ENCODE results near the gene OPRM1.
"Not testable (repeated sequence)": the region's sequence is repeated elsewhere in the genome, so short reads cannot be mapped to it uniquely, and the experiment has no call there.

Gene OPRM1

DNA sequence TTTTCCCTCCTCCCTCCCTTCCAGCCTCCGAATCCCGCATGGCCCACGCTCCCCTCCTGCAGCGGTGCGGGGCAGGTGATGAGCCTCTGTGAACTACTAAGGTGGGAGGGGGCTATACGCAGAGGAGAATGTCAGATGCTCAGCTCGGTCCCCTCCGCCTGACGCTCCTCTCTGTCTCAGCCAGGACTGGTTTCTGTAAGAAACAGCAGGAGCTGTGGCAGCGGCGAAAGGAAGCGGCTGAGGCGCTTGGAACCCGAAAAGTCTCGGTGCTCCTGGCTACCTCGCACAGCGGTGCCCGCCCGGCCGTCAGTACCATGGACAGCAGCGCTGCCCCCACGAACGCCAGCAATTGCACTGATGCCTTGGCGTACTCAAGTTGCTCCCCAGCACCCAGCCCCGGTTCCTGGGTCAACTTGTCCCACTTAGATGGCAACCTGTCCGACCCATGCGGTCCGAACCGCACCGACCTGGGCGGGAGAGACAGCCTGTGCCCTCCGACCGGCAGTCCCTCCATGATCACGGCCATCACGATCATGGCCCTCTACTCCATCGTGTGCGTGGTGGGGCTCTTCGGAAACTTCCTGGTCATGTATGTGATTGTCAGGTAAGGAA, at the start of gene OPRM1:
Gene OPRM1, plus strand, starts transcription at position 10 of the 612 bp plus-strand sequence. Its CDS starts 305 bp downstream, at position 315.
- peak; percentile 72 for DNase-seq

DNA sequence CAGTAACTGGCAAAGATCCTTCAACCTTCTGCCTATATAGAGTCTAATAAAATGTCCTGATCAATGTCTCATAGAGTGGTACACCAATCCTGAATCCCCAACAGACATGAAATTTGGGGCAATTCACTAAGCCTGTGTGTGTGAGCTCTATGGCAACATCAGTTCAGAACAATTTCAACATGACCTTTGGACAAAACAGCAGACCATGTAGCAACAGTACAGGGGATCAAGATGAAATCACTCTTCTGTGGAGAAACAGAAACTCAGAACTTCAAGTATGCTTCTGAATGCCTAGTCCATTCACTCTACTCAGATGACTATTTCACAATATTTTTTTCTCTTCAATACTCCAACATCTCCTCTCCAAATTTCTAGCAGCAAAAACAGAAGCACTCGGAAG, 49.1 kb upstream of the OPRM1 start:
- no peak for DNase-seq

DNA sequence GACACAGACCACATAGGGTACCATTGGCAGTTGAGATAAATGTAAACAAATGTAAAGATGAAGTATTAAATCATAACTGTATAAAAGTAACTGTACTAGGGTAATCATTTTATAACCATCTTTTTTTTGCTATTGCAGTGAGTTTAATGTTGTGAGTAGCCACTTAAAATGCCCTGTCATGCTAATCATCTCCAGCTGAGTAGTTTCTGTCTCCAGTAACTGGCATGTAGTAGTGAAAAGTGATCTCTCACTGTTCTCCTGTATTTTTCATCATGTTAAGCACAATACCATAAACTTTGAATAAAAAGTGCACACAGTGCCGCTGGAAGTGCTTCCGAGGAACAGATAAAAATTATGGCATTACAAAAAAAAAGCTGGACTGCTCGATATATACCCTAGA, 45.0 kb upstream of the OPRM1 start:
- no peak for DNase-seq

DNA sequence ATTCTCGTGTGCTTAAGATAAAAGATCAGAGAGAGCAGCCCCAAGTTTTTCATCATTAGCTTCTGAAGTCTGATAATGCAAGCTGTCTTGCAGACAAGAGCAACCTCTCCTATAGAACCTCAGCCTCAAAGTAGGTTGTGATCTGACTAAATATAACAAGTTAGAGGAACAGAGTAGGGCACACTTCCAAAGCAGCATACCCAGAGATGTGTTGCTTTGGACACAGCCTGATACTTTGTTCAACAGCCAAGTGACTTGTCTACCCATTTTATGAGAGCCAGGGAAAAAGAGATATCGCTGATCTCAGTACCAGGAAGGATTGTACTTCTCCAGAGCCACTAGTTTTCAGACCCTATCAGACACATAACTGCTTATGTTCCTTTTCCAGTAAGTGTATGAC, 44.2 kb upstream of the OPRM1 start:
- no peak for DNase-seq

DNA sequence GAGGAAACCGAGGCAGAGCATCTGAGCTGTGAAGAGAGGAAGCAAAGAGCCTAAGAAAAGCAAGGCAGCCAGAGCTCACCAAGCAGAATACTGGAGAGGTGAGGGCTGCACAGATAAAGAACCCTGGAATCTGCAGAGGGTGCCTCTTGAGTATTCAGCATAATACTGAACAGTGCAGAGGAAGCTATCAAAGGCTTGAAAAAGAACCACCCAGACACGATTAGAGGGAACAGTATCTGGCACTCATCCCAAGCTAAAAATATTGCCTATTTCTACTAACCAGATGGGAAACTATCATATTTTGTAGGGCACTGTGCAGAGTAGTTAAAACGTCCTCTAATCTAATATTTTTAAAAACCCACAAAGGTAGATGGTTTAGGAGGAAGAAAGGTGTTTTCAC, 41.8 kb upstream of the OPRM1 start:
- DNase-seq = no peak

DNA sequence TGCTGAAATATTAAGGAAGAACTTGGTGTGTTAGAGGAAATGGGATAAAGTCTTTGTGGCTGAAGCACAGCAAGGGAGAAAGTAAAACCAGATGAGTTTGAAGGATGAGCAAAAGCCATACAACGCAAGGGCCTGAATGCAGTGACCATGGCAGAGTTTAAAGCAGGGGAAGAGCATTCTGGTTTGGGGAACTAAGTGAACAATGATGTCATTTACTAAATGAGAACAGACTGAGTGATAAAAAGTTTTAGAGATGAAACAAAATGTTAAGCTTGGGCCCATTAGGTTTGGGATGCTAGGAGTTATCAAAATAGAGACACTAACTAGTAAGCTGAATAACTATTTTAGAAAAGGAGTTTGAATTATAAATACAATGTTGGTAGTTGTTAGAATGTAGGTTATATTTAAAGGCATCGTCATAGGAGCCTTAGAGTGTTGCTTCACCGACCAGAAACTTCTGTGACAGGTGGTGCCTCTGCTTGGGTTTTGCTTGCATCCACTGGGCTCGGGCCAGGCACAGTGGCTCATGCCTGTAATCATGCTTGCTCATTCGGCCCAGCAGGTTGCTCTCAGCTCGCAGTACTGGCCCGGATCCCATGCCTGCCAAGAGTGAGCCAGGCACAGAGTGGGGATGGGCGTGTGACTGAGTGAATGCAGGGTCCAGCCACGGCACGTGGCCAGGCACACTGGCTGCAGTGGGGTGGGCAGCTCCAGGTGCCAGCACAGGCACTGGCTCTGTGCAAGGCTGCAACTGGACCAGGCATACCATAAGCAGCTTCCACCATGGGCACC, 37.4 kb upstream of the OPRM1 start:
- DNase-seq = no peak

DNA sequence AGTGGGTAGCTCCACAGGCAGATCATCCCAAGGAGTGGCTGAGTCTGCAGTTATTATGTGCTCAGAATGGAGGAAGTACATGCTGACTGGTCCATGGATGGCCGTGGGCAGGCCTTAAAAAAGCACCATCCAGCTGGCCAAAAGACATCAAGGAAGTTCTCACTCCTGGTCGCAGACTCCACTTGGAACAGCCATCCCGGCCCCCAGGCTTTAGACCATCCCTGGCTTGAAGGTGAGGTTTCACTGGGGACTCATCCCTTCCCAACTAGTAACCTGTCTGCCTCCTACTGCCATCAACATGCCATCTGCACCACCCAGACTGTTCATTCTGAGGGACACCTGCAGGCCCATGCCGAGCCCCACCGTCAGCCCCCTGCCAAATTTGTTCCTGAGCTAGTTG, 36.1 kb upstream of the OPRM1 start:
- no peak for DNase-seq

DNA sequence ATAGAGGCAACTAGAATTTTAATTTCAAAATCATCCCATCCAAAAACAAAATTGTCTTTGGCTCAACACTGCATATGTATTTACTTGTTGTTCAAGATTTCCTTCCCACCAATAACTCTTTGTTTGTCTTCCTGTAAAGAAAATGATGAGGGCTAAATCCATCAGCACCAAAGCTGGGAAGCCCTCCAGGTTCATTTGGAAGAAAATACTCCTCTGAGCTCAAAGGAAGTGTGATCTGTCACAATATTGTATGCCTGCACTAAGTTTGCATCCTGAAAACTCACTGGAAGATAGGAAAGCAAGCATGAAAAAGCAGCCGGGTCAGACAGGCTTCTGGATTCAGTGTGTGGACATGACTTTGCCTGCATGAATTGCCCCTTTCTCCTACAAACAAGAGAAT, 28.7 kb upstream of the OPRM1 start:
- no peak for DNase-seq

DNA sequence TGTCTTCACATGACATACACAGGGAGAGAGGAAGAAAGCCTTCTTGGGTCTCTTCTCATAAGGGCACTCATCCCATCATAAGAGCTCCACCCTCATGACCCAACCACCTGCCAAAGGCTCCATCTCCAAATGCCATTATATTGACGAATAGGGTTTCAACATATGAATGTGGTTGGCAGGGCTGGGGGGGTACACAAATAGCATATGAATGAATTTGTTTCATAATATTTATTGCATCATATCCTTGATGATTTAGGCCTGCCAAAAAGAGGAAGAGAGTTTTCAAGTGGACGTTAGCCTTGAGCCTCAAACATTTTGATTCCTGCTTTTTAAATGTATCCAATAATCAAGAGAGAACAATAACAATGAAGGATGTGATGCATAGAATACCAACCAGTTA, 26.2 kb upstream of the OPRM1 start:
- DNase-seq = no peak

DNA sequence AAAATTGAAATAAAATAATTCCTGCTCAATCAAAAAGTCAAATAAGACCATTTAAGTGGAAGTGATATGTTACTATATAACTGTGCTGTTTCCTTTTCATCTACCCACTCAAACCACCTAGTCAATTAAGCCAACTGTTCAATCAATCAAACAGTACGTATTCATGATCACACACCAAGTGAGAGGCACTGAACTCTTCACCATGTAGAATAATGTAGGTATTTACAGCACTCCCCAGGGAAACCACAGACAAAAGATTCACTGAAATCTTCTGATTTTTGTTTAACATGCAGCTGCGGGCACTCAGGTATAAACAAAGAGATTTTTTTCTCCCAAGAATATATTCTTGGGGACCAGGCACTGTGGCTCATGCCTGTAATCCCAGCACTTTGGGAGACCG, 21.3 kb upstream of the OPRM1 start:
- no peak for DNase-seq

DNA sequence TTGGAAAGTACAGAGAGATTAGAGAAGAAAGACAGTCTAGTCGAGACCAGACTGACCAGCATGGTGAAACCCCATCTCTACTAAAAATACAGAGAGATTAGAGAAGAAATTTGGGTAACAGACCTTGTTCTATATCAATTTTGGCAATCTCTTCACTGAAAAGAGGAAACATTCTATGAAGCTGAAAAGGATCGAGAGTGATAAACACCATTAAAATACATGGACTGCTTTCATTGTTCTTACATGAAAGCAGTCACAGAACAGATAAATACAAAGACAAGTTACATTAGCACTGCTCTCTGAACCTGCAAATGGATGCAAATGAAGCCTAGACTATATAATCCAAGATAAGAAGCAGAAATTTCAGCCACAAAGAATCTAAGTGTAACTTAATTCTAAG, 8.4 kb upstream of the OPRM1 start:
- DNase-seq = no peak

DNA sequence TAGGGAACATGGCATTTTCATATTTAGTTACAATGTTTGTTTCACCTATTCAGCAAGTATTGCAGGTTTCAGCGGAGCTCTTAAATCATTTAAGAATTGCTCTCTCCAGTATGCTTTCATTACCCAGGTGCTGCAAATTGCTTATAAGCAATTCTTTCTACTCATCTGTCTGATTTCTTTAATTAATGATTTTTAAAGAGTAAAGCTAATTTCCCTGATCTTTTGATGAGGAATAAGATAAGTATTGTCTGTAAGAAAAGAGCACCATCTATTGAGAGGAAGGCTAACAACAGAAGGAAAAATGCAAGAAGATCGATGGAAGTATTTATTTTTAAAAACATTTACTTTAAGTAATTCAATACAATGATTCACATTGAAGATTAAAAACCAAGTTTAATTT, 2.0 kb downstream of the OPRM1 start:
- no peak for DNase-seq

DNA sequence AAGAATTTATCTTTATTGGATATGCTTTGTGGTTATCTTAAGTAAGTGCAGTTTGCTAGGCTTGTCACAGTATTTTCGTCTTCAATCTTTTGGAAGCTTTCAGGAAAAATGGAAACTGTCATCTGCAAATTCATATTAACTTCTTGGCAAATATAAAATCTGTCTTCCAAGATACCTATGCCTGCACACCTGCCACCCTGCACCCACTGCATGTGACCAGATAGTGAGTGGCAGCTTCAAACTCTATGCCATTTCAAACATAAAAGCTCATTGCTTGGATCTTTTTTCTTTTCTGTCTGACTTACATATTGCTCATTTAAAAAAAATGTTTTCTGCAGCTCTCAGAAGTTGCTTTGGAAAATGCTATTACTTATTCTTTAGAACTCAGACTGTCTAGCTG, 14.1 kb downstream of the OPRM1 start:
- no peak for DNase-seq

DNA sequence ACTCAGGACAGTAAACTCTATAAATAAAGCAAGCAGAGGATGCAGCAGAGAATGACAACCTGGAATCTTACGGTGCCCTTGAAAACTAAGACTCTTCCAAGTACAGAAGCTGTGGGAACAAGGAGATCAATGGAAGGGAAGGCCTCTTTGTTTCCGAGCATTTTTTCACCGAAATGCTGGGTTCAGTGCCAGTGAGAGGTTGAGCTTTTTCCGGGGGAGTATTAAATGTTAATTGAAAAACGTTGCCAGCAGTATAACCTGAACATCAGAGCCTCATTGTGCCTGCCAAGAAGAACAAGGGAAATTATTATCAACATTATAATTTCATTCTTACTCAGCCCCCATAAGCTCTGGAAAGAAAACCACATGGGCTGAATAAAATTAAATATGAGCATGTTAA, 17.5 kb downstream of the OPRM1 start:
- no peak for DNase-seq

DNA sequence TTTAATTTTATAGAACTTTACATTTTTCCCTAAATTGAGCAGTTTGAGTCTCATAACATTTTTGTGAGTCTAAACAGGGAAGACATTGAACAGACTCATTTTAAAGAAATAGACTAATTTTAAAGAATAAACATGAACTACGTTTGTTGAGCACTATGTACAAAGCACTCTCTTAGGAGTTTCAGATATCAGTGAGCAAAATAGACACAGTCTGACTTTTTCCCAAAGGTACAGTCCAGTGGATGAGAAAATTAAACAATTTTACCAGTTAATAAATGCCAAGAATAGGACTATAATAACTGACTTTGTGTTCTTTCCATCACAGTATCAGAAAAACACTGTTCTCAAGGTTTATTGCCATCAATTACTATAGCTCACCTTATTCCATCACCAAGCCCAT, 18.1 kb downstream of the OPRM1 start:
- DNase-seq = no peak

DNA sequence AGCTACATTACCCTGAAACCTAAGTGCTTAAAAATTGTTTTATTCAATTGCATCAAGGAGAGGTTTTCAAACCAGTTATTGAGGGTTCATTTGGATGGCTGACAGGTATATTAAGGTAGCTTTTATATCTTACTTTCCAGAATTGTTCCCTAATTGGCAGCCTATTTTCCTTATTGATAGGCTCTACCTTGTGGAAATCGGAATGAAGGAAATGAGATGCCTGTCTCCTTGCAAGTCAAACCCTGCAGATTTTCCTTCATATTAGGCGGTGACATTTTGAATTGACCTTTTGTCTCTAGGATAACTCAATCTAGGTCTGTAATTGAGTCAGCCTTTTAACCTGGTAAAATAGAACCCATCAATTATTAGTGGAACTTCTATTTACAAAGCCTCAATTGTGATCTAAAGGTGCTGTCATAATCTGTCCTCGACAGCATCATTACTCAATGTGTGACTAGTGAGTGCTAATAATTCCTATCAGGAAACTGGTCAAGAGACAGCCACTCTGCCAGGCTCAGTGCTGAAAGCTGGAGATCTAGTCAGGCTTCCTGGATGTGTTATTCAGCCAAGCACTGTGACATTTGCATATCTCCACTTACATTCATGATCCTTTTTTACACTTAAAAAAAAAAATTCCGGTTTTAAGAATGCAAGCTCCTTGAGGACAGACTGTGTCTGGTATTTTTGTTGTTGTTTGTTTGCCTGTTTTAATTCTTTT, 20.1 kb downstream of the OPRM1 start:
- no peak for DNase-seq

DNA sequence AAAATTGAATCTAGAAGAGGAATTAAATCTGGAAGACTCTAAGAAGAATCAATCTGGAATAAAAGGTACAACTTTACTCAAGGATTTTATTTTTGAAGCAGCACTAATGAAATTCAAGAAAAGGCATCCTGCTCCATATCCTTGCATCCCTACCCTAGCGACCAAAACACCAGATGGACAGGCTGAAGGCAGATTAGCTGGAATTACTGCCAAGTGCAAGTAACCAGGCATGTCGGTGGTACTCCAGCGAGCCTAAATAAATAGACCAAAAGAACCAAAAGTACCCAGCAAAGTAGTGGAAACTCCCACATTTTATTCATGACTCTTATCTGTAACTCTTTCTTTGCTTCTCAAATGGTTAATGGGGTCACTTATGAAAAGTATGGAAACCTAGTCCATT, 21.0 kb downstream of the OPRM1 start:
- no peak for DNase-seq

DNA sequence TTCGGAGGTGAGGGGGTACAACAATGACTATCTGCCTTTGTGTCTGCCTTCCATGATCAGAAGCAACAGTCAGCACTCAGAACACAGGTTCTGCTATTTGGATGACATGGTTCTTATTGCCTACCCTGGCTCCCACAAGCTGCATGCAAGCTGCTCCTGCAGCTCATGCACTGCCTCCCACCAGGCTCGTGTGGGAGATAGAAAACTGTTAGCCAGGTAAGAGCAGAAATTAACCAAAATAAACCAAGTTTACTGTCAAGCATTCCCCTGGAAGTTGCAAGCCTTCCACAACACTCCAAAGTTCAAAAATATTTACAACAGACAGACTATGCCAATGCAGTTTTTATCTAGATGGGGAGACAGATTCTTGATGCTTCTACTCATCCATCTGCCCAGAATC, 31.0 kb downstream of the OPRM1 start:
- no peak for DNase-seq

DNA sequence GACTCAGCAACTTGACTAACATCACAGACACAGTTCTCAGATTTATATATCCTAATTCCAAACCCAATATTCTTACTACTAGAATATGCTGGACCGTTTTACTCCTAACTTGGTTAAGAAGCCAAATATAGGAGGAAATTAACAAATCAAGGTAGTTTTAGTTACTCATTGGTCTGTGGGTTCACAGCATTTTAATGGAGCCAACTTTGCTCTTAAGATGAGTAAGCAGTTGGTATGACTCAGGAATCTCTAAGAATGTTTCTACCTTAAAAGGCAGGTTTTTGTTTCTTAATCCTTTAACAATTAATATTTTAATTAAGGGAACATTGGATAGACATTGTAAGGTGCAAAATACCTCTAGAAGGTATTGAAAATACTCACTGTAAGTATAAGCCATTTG, 31.6 kb downstream of the OPRM1 start:
- no peak for DNase-seq

DNA sequence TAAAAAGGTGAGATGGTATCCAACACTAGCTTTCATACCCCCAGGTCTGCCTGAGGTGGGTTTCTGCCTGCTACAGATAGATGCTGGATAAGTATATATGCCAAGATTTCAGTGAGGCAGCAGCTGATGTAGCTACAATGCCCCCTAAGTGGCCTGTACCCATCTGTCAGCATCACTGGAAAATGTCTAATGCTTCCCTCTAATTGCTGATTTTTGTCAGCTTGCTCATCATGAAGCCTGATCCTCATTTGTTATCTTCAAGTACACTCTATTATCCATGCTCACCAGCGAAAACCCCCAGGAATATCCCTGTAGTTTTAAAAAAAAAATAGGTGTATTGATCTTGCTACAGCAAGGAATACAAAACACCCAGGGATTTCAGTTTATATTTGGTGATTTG, 32.2 kb downstream of the OPRM1 start:
- no peak for DNase-seq

DNA sequence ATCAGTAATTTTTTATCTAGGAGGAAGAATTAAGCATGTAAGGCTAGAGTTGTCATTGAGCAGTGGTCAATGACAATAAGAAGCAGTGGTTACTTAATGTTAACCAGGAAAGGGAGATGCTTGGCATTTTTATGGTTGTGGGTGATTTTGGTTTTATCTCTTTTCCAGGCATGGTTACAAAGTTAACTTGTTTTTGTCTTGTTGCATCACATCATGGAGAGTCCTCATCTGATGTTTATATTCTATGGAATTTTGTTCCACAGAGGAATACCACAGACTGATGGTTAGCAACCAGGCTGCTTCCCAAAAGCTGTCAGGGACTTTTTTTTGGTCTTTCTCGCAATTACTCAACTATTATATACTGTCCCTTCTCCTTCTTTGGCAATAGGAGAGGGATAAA, 32.7 kb downstream of the OPRM1 start:
- no peak for DNase-seq

DNA sequence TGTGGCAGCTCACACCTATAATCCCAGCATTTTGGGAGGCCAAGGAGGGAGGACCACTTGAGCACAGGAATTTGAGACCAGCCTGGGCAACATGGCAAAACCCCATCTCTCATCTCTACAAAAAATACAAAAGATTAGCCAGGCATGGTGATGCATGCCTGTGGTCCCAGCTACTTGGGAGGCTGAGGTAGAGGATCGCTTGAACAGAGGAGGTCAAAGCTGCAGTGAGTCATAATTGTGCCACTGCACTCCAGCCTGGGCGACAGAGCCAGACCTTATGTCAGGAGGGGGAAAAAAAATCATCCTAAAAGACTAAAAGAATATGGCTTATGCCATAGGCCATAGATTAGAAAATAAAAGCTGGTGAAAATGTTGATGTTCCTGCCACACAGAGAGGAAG, 39.6 kb downstream of the OPRM1 start:
- DNase-seq = not testable (repeated sequence)

DNA sequence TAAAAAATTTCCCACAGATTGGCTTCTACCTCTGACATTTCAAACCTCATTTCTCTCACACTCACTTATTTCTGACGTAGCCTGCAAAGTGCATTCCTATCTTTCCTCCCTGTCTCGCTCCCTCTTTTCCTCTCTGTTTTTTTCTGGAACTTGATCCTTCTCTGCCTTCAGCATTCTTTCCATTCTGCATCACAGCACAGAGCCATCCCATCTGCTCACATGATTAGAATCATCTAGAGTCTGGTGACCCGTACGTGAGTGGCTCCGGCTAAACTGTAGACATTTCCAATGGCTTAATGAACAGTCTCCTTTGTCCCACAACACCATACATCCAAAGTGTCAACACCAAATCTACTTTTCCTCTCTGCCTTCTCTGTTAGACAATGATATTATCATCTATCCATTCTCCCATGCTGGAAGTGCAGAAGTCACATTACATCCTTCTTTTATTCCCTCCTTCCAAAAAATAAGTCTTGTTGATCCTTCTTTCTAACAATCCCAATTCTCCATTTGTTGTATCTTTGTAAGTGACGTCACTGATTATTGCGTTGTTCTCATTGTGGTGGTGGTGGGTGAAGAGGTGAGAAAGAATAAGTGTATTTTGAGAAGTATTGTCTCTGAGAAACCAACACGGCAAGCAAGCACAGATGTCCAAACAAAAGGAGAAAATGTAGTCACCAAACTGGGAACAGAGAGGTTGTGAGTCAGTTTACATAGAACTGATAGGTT, 41.6 kb downstream of the OPRM1 start:
- DNase-seq = no peak

DNA sequence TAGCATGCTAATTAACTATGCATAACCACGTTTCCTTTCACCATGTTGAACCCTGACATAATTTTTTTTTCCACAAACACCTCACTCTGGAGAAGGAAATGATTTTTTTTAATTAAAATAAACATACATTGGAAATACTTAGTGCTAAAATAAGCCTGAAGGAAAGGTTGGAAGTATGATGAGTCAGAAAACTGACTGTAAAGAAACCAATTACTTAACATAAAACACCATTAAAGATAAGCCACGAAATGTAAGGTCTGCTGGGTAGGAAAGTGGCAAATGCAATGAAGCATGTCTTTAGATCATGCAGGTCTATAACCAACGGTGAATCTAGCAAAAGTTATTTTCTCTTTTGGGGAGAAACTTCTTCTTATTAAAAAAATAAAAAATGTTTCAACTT, 47.5 kb downstream of the OPRM1 start:
- DNase-seq = no peak
